Measurements from ENCODE around the gene DDX56. TPM values are rescaled to one million over a fixed set of nuclear protein-coding genes. Genes with fewer than 3 reads are reported as not detected.

The DDX56 gene
- total RNA-seq, 1 donor from 2014 or later: 75.6 TPM

- no peak overlapping the region for H3K4me2 ChIP-seq (ENCODE audit: low read length)
- no peak overlapping the region for H3K27ac ChIP-seq (ENCODE audit: low read depth, low read length)
- H3K9ac ChIP-seq (ENCODE audit: low read length): no peak overlapping the region
- TF ChIP-seq CTCF (IDR thresholded peaks at IDR 0.05; ENCODE audit: insufficient read depth, low read depth, low read length): peak; percentile 52
- TF ChIP-seq EZH2 (IDR thresholded peaks at IDR 0.05; ENCODE audit: insufficient read depth, low read length): no peak
- H2AFZ ChIP-seq (ENCODE audit: low read depth, low read length): no peak overlapping the region
- H3K4me3 ChIP-seq (ENCODE audit: insufficient read depth, low read depth, low read length): no peak overlapping the region
- H3K9me3 ChIP-seq (ENCODE audit: insufficient read depth, low read depth, low read length): no peaks in the 10 kb centered on the region
- Mint-ChIP-seq H3K9me3 (ENCODE audit: unreplicated experiment) (peaks cover 8% of the 10 kb centered on the region), H3K4me1 (ENCODE audit: low read depth, unreplicated experiment) (no peaks in the 10 kb centered on the region), H3K27ac (ENCODE audit: unreplicated experiment) (no peak overlapping the region), H3K36me3 (ENCODE audit: low read depth, unreplicated experiment) (peaks cover 3% of the 10 kb centered on the region), H3K4me3 (ENCODE audit: unreplicated experiment) (no peak overlapping the region), H3K27me3 (ENCODE audit: low read depth, unreplicated experiment) (peaks cover 11% of the 10 kb centered on the region)
- no peaks in the 10 kb centered on the region for H3K27me3 ChIP-seq (ENCODE audit: insufficient read depth, low read length)
- H4K20me1 ChIP-seq (ENCODE audit: insufficient read depth, low read length): no peaks in the 10 kb centered on the region
- no peaks in the 10 kb centered on the region for H3K79me2 ChIP-seq (ENCODE audit: insufficient read depth, low read length)
- H3K36me3 ChIP-seq (ENCODE audit: insufficient read depth, low read length): no peaks in the 10 kb centered on the region
- H3K4me1 ChIP-seq (ENCODE audit: insufficient read depth, low read length): no peaks in the 10 kb centered on the region
- no peak for DNase-seq (ENCODE audit: low read depth)
- FAIRE-seq: no peak
These were observed 39.2 kb downstream of the DDX56 start for GRCh38 chr7:44534501-44534900.

- FAIRE-seq: no peak
- no peak overlapping the region for H2AFZ ChIP-seq (ENCODE audit: low read depth, low read length)
These were observed 39.6 kb downstream of the DDX56 start for GRCh38 chr7:44534087-44534486.

More at GRCh38 chr7:44534087-44534486, 39.6 kb downstream of the DDX56 start:
- Histone ChIP-seq H3K9ac (ENCODE audit: low read length) (no peak overlapping the region), H3K36me3 (ENCODE audit: insufficient read depth, low read length) (no peaks in the 10 kb centered on the region), H3K4me2 (ENCODE audit: low read length) (no peak overlapping the region), H3K27ac (ENCODE audit: low read depth, low read length) (no peak overlapping the region), H3K4me3 (ENCODE audit: insufficient read depth, low read depth, low read length) (no peak overlapping the region), H4K20me1 (ENCODE audit: insufficient read depth, low read length) (no peaks in the 10 kb centered on the region), H3K4me1 (ENCODE audit: insufficient read depth, low read length) (no peaks in the 10 kb centered on the region), H3K27me3 (ENCODE audit: insufficient read depth, low read length) (no peaks in the 10 kb centered on the region), H3K9me3 (ENCODE audit: insufficient read depth, low read depth, low read length) (no peaks in the 10 kb centered on the region), H3K79me2 (ENCODE audit: insufficient read depth, low read length) (no peaks in the 10 kb centered on the region)
- Mint-ChIP-seq H3K9me3 (ENCODE audit: unreplicated experiment) (peaks cover 8% of the 10 kb centered on the region), H3K27ac (ENCODE audit: unreplicated experiment) (no peak overlapping the region), H3K36me3 (ENCODE audit: low read depth, unreplicated experiment) (peaks cover 3% of the 10 kb centered on the region), H3K4me3 (ENCODE audit: unreplicated experiment) (no peak overlapping the region), H3K27me3 (ENCODE audit: low read depth, unreplicated experiment) (peaks cover 11% of the 10 kb centered on the region), H3K4me1 (ENCODE audit: low read depth, unreplicated experiment) (no peaks in the 10 kb centered on the region)
- DNase-seq (ENCODE audit: low read depth): no peak
- no peak for TF ChIP-seq CTCF (IDR thresholded peaks at IDR 0.05; ENCODE audit: insufficient read depth, low read depth, low read length)
- no peak for TF ChIP-seq EZH2 (IDR thresholded peaks at IDR 0.05; ENCODE audit: insufficient read depth, low read length)
